Lower lobe of right lung (tissue), 2 donors: ENCODE results near the gene ALG1. TPM values are rescaled to one million over a fixed set of nuclear protein-coding genes. Genes with fewer than 3 reads are reported as not detected.
A peak's percentile ranks its signal among the peaks of the same experiment; 100 is the strongest.

Experiments
- ATAC-seq, 2 donors: fragments of 200-7000 bp; cut with Tn5 transposase; one replicate each; pipeline ENCODE4 v1.9.1; 2020 to 2022; ENCODE audit warnings: mild to moderate bottlenecking in 2 of 2, moderate library complexity in 2 of 2
- DNase-seq: peaks from one replicate; pipeline ENCODE4 v3.0.0-alpha.2; 2020
- H3K27ac ChIP-seq: fragments of 200-600 bp; one replicate; pipeline ENCODE4 v1.8.0; 2022
- H3K27me3 ChIP-seq: fragments of 200-600 bp; one replicate; pipeline ENCODE4 v1.8.0; 2022; ENCODE audit warnings: low read depth
- H3K36me3 ChIP-seq: fragments of 200-600 bp; one replicate; pipeline ENCODE4 v1.8.0; 2022; ENCODE audit warnings: mild to moderate bottlenecking
- H3K4me1 ChIP-seq: fragments of 200-600 bp; one replicate; pipeline ENCODE4 v1.8.0; 2022
- H3K4me3 ChIP-seq: fragments of 200-600 bp; one replicate; pipeline ENCODE4 v1.8.0; 2022; ENCODE audit warnings: mild to moderate bottlenecking
- H3K9me3 ChIP-seq: fragments of 200-600 bp; one replicate; pipeline ENCODE4 v1.8.0; 2022
- CTCF ChIP-seq: fragments of 200-600 bp; IDR thresholded peaks from one replicate; pipeline ENCODE4 v1.8.0; 2022; ENCODE audit warnings: antibody characterized with exemption, mild to moderate bottlenecking
- intact Hi-C: fragments of 100-400 bp; cut with DNase I; formaldehyde crosslinking; loops from one replicate; pipeline ENCODE4 v1.11.0; 2022
- total RNA-seq: library from RNA; stranded (reverse); fragmentation: NEBNext Ultra II Directional; extraction: Animal tissue kit (Norgen Biotek cat#: 25700); gene quantifications from one replicate; pipeline ENCODE4 v1.2.1, GENCODE V29; 2021
- donor health status: DM: no; HTN: yes; CAD: no; lungs with severe emphysema.

ALG1 gene
- total RNA-seq, 1 donor from 2014 or later, result 17.8 TPM

GRCh38 chr16:5046914-5047313, 24.7 kb upstream of the ALG1 start:
- Histone ChIP-seq H3K27me3 (no peaks in the 10 kb centered on the region), H3K9me3 (no peaks in the 10 kb centered on the region), H3K4me1 (no peaks in the 10 kb centered on the region), H3K27ac (no peak overlapping the region), H3K4me3 (no peak overlapping the region), H3K36me3 (peaks cover 41% of the 10 kb centered on the region)
- intact Hi-C loops, result no loop called here
- DNase-seq (no peak), ATAC-seq (no peak)
- TF ChIP-seq CTCF, result no peak

- Histone ChIP-seq H3K36me3 (peaks cover 42% of the 10 kb centered on the region), H3K27ac (no peak overlapping the region), H3K27me3 (no peaks in the 10 kb centered on the region), H3K4me1 (no peaks in the 10 kb centered on the region), H3K4me3 (no peak overlapping the region), H3K9me3 (no peaks in the 10 kb centered on the region)
- intact Hi-C loops, result no loop called here
- TF ChIP-seq CTCF, result no peak
- ATAC-seq (no peak), DNase-seq (peak; percentile 3)
Observed at GRCh38 chr16:5054876-5055865, 16.5 kb upstream of the ALG1 start.

GRCh38 chr16:5056352-5056751, 15.3 kb upstream of the ALG1 start:
- ATAC-seq (peak; percentile 64 to 68), DNase-seq (no peak)
- no peaks in the 10 kb centered on the region for H3K9me3 ChIP-seq
- no peaks in the 10 kb centered on the region for H3K4me1 ChIP-seq
- H3K36me3 ChIP-seq, result peaks cover 46% of the 10 kb centered on the region
- no peak overlapping the region for H3K27ac ChIP-seq
- peak; percentile 42 for TF ChIP-seq CTCF
- no peaks in the 10 kb centered on the region for H3K27me3 ChIP-seq
- no peak overlapping the region for H3K4me3 ChIP-seq
- intact Hi-C loops, result no loop called here

GRCh38 chr16:5058476-5058875, 13.2 kb upstream of the ALG1 start:
- Histone ChIP-seq H3K27me3 (no peaks in the 10 kb centered on the region), H3K4me3 (no peak overlapping the region), H3K36me3 (peaks cover 51% of the 10 kb centered on the region), H3K27ac (no peak overlapping the region), H3K9me3 (no peaks in the 10 kb centered on the region), H3K4me1 (no peaks in the 10 kb centered on the region)
- intact Hi-C loops, result no loop called here
- TF ChIP-seq CTCF, result no peak
- ATAC-seq (no peak), DNase-seq (no peak)

- no peak overlapping the region for H3K27ac ChIP-seq
- no peak for TF ChIP-seq CTCF
- DNase-seq (no peak), ATAC-seq (no peak)
- H3K4me3 ChIP-seq, result no peak overlapping the region
- no peaks in the 10 kb centered on the region for H3K27me3 ChIP-seq
- intact Hi-C loops, result no loop called here
- H3K36me3 ChIP-seq, result peaks cover 43% of the 10 kb centered on the region
- H3K4me1 ChIP-seq, result no peaks in the 10 kb centered on the region
- no peaks in the 10 kb centered on the region for H3K9me3 ChIP-seq
Observed at GRCh38 chr16:5059386-5060072, 12.1 kb upstream of the ALG1 start.
